ENCODE measurements around the gene PUS7L. TPM values are rescaled to one million over a fixed set of nuclear protein-coding genes. Genes with fewer than 3 reads are reported as not detected.
A peak's percentile ranks its signal among the peaks of the same experiment; 100 is the strongest.

PUS7L gene
- total and polyA plus RNA-seq, 2 of the 13 experiments (the other 11 are each of a cell fraction or from before 2014, with no cell fraction given), result 6.5 to 37.6 TPM

GRCh38 chr12:43805860-43806736 lies 47.5 kb upstream of the PUS7L start, which contains the start of gene TWF1 (continued):
- peak; percentile 84 for TF ChIP-seq YY1 (IDR thresholded peaks at IDR 0.05; ENCODE audit: insufficient read depth, insufficient replicate concordance, low read depth, low read length)
- peak; percentile 15; the same call in 1 of the 2 replicates for TF ChIP-seq IRF2 (CRISPR knock-in tag; IDR thresholded peaks at IDR 0.05)
- TF ChIP-seq YEATS4 (CRISPR knock-in tag; IDR thresholded peaks at IDR 0.05; ENCODE audit: borderline replicate concordance), result peak; percentile 76
- TF ChIP-seq ZBTB34 (CRISPR knock-in tag; IDR thresholded peaks at IDR 0.05), result no peak
- TF ChIP-seq ZNF432 (CRISPR knock-in tag; IDR thresholded peaks at IDR 0.05; ENCODE audit: borderline replicate concordance), result no peak
- TF ChIP-seq EHMT2 (IDR thresholded peaks at IDR 0.05; ENCODE audit: borderline replicate concordance, low read depth, low read length), result no peak
- TF ChIP-seq ARNT2 (CRISPR knock-in tag; IDR thresholded peaks at IDR 0.05; ENCODE audit: low read depth), result no peak
- no peak for TF ChIP-seq ZIK1 (CRISPR knock-in tag; IDR thresholded peaks at IDR 0.05; ENCODE audit: borderline replicate concordance, low read depth)
- TF ChIP-seq, protein P1, sequence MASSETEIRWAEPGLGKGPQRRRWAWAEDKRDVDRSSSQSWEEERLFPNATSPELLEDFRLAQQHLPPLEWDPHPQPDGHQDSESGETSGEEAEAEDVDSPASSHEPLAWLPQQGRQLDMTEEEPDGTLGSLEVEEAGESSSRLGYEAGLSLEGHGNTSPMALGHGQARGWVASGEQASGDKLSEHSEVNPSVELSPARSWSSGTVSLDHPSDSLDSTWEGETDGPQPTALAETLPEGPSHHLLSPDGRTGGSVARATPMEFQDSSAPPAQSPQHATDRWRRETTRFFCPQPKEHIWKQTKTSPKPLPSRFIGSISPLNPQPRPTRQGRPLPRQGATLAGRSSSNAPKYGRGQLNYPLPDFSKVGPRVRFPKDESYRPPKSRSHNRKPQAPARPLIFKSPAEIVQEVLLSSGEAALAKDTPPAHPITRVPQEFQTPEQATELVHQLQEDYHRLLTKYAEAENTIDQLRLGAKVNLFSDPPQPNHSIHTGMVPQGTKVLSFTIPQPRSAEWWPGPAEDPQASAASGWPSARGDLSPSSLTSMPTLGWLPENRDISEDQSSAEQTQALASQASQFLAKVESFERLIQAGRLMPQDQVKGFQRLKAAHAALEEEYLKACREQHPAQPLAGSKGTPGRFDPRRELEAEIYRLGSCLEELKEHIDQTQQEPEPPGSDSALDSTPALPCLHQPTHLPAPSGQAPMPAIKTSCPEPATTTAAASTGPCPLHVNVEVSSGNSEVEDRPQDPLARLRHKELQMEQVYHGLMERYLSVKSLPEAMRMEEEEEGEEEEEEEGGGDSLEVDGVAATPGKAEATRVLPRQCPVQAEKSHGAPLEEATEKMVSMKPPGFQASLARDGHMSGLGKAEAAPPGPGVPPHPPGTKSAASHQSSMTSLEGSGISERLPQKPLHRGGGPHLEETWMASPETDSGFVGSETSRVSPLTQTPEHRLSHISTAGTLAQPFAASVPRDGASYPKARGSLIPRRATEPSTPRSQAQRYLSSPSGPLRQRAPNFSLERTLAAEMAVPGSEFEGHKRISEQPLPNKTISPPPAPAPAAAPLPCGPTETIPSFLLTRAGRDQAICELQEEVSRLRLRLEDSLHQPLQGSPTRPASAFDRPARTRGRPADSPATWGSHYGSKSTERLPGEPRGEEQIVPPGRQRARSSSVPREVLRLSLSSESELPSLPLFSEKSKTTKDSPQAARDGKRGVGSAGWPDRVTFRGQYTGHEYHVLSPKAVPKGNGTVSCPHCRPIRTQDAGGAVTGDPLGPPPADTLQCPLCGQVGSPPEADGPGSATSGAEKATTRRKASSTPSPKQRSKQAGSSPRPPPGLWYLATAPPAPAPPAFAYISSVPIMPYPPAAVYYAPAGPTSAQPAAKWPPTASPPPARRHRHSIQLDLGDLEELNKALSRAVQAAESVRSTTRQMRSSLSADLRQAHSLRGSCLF (CRISPR knock-in tag; IDR thresholded peaks at IDR 0.05; ENCODE audit: borderline replicate concordance), result no peak
- TF ChIP-seq, protein P2, sequence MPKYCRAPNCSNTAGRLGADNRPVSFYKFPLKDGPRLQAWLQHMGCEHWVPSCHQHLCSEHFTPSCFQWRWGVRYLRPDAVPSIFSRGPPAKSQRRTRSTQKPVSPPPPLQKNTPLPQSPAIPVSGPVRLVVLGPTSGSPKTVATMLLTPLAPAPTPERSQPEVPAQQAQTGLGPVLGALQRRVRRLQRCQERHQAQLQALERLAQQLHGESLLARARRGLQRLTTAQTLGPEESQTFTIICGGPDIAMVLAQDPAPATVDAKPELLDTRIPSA (CRISPR knock-in tag; IDR thresholded peaks at IDR 0.05; ENCODE audit: borderline replicate concordance), result no peak
- TF ChIP-seq, protein P3, sequence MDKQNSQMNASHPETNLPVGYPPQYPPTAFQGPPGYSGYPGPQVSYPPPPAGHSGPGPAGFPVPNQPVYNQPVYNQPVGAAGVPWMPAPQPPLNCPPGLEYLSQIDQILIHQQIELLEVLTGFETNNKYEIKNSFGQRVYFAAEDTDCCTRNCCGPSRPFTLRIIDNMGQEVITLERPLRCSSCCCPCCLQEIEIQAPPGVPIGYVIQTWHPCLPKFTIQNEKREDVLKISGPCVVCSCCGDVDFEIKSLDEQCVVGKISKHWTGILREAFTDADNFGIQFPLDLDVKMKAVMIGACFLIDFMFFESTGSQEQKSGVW (CRISPR knock-in tag; IDR thresholded peaks at IDR 0.05; ENCODE audit: borderline replicate concordance), result no peak
- TF ChIP-seq IKZF5 (CRISPR knock-in tag; IDR thresholded peaks at IDR 0.05), result no peak
- TF ChIP-seq ZNF7 (CRISPR knock-in tag; IDR thresholded peaks at IDR 0.05), result no peak
- no peak for TF ChIP-seq NR3C1 (CRISPR knock-in tag; IDR thresholded peaks at IDR 0.05)

Data from HepG2 (cell line).